HG02973 (cell line): ENCODE results near the gene OR10A5.
"Not testable (repeated sequence)": the region's sequence is repeated elsewhere in the genome, so short reads cannot be mapped to it uniquely, and the experiment has no call there.

Experiments
- ATAC-seq: cut with Tn5 transposase; IDR thresholded peaks from one replicate; pipeline ENCODE4 v1.9.1; 2021; ENCODE audit warnings: moderate library complexity; ENCODE audit not compliant: unreplicated experiment

The OR10A5 gene, protein sequence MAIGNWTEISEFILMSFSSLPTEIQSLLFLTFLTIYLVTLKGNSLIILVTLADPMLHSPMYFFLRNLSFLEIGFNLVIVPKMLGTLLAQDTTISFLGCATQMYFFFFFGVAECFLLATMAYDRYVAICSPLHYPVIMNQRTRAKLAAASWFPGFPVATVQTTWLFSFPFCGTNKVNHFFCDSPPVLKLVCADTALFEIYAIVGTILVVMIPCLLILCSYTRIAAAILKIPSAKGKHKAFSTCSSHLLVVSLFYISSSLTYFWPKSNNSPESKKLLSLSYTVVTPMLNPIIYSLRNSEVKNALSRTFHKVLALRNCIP

DNA sequence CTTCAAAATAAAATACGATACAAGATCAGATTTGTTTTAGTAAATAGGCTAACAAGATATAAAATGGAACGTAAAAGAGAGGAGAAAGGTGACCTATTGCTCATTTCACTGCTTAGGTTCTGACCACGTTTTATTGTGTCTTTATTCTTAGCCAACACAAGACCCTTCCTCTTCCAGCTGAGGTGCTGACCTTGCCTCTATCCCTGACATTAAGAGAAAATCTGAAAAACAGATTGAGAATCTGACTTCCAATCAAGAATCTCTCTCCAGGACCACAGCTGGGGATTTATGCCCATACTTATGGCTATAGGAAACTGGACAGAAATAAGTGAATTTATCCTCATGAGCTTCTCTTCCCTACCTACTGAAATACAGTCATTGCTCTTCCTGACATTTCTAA lies at the start of gene OR10A5:
Gene OR10A5 (plus strand): TSS at position 301 of the 400 bp plus-strand sequence. CDS start 0 bp downstream, at position 301.
- no peak for ATAC-seq

DNA sequence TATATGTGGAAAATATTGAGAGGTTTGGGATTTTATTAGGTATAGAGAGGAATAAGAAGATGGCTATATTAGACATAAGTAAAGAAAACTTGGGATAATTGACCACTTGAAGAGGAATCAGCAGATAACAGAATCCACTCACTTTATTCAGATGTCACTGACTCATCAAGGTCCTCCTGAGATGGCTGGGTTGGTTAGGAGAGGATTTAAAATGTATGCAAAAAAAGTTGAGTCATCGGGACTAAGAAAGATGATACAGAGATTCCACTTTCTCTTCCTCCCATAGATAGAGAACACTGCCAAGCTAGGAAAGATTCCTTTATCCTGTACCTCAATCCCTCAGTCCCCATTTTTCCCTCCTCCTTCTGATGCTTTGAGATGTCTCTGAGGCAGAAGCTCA lies 46.1 kb upstream of the OR10A5 start, which contains the start of gene OR6A2:
Gene OR6A2 (minus strand): TSS at position 288 of the 400 bp plus-strand sequence. CDS start 3,981 bp downstream, outside the sequence.
- ATAC-seq, result no peak

DNA sequence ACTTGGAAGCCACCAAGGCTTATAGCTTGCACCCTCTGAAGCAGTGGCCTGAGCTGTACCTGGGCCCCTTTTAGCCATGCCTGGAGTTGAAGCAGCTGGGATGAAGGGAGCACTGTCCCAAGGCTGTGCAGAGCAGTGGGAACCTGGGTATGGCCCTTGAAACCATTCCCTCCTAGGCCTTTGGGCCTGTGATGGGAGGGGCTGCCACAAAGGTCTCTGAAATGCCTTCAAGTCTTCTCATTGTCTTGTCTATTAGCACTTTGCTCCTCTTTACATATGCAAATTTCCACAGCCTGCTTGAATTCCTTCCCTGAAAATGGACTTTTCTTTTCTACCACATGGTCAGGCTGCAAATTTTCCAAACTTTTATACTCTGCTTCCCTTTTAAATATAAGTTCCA lies 44.4 kb upstream of the OR10A5 start:
- ATAC-seq, result not testable (repeated sequence)

DNA sequence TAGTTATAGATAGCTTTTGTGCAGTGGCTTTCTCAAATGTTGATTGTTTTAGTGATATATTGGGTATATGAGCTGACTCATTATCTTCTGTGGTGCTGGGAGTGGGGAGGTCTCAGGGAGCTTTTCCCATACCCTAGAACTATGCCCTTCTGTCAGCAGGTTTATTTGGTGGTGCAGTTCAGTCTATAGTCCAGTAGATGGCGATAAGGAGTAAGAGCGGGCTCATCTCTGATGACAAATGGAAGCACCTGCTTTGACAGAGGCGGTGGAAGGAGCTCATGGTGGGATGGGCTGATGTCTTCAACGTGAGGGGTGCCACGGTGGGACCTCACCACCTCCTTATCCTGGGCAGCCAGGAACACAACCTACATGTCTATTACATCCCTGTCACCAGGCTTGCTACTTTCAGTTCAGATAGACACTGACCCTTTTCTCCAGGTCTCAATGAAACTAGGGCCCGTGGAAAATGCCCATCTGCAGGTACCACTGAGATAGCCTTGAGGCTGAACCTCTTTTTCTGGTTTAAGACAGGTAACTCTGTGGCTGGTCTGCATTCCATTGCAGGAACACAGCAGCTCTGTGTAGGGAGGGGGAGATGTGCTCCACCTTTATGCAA lies 33.0 kb upstream of the OR10A5 start:
- ATAC-seq, result no peak

DNA sequence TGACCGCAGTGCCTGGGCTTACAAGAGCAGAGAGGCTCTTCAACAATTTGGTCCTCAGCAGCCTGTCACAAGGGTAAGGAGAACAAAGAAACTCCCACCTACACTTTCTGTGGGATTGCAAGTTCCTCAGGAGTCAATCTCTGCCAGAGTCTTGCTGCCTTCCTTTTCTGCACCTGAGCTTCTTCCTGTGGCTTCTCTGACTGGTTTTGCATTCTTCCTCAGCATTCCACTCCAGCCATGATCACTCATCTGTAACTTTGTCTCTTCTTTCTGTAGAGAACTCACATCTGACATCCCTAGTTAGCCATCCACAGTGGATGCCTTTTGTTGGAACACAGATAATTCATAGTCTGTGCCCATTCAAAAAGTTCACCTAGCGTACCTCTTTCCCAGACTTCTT lies 31.8 kb upstream of the OR10A5 start:
- ATAC-seq, result no peak

DNA sequence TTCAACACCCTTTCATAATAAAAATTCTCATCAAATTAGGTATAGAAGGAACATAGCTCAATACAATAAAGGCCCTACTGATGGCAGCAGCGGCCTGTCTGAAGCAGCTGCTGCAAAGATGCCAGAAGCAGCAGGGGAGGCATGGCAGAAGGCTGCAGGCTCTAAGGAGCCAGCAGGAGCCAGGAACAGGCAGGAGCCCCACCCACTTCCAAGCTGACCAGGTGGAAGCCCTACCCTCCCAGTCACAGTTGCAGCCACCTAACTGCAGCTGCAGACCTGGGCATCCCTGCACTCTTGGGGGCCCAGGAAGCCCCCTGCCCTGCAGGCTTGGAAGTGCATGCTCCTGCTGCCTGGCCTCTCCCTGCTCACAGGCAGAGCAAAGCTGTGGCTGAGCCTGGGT lies 27.8 kb upstream of the OR10A5 start:
- ATAC-seq, result no peak

DNA sequence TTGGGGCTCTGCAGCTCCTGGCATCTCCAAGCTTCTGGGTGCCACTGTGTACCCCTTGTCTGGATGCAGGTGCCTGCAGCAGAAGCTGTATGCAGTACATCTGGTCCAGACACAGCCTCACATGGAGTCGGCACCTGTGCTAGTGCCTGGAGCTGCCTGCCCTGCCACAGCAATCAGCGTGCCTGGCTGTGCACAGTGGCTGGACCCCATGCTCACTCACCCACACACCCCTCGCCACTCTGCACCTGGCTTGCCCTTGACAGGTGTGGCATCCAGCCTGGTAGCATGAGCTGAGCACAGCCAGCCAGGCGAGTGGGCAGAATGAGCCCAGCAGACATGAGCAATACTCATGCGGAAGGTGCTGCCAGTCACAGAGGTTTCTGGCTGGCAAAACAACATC lies 26.5 kb upstream of the OR10A5 start:
- no peak for ATAC-seq

DNA sequence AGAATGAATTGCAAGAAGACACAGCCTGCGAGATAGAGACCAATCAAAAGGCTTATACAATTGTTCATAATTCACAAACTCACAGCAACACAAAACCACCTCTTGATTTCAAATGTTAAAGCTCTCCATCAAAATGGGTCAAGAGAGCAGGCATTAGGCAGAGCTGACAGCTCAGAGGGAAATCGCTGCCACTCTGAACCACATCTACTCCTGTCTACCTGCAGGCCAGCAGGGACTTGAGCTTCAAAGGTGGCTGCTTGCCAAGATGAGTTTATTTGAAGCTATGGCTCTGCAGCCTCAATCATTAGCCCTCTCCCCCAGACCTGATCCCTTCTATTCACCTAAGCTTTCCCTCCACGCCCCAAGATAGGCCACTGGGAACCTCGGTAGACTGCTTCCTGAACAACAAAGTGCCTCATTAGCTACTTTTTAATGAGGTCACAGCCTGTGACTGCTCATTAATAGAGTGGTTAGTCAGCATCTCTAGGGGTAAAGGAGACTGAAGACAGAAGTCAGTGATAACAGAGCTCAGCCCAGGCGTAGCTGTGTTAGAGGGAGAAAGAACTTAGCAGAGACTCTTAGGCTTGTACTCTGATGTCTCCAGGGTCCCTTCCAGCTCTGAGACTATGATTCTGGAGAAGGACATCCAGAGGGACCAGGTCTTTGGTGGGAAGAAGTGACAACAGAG lies 21.2 kb upstream of the OR10A5 start:
- no peak for ATAC-seq

DNA sequence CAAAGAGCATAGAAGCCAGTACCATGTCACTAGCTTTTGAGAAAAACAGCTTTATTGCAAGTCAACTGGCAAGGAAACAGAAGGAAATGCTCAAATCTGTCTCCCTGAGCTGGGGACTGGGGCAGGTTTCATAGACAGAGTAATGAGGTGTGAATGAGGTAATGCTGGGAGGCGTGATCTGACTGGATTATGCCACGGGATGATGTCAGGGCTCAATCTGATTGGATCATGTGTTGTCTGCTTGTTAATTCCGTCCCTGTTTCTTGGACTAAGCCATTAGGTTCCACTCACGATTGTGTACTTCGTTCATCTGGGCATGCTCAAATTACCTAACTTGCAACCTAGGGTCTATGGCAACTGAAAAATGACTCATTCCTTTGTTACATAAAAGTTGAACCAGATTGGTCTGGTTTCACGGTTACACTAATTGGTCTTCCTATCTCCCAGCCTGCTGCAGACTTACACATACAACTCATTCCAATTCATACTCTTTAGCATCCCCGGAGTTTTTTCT lies 20.2 kb upstream of the OR10A5 start:
- ATAC-seq, result no peak

DNA sequence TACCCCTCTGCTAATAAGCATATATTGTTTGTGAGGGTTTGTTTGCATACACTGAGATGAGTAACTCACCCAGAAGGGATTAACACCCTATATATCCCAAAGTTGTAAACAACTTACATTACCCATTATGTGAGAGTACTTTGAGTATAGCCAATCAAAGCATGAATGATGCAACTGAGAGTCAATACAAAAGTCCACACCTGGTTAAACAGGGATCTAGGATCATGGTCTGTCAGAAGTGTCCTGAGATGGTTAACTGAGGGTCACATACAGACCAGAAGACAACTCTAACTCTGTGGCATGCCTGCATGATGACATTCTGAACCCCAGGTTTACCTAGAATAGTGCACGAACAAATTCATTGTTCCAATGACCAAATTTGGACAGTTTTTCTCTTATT lies 17.4 kb upstream of the OR10A5 start:
- no peak for ATAC-seq

DNA sequence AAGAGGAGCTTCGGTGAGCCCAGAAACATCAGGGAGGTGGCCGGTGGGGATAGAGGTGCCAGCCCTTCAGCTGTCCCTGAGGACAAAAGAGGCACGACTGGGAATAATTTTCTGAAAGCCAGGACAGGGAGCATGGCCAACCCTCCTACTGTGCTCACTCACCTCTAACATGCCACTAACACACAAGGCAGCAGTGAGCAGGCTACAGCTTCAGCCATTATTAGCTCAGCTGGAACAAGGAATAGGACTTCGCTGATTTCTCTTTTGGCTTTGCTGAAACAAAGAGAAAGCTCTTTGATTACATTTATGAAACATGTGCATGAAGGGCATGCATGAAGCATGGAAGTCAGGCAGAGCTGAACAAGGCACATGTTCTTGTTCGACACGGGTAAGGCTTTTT lies 12.1 kb upstream of the OR10A5 start:
- ATAC-seq, result no peak

DNA sequence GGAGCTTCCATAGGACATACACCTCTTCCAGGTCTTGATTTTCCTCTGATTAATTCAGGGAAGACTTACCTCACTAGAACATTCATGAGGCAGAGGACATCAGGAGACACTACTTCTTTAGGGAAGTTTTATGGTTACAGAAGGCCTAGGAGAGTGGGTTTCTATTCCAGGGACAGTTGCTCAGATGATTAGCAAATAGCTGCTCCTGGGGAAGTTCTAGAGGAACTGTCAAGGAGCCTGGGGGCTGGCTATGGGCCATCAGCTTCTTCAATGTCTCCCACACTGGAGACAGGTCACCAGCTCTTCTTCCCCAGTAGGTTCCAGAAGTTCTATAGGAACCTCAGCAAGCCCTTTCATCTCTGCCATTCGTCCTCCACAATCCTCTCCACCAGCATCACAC lies 11.5 kb upstream of the OR10A5 start:
- ATAC-seq, result no peak

DNA sequence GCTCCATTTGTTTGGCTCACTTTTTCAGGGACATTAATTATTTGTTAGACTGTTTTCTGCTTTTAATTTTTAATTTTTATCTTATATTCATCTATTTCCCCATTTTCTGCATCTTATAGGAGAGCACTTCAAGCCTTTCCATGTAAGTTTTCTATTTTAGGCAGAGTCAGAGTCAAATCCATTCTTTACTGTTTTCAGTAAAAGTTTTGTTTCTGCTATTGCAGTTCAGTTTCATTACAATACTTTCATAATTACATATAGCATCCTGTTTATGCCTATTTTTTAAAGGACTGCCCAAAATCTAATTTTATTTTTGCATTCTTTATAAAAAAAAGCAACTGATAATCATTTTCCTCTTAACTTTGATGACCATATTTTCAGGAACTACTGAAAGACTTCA lies 3.8 kb upstream of the OR10A5 start:
- ATAC-seq, result no peak

DNA sequence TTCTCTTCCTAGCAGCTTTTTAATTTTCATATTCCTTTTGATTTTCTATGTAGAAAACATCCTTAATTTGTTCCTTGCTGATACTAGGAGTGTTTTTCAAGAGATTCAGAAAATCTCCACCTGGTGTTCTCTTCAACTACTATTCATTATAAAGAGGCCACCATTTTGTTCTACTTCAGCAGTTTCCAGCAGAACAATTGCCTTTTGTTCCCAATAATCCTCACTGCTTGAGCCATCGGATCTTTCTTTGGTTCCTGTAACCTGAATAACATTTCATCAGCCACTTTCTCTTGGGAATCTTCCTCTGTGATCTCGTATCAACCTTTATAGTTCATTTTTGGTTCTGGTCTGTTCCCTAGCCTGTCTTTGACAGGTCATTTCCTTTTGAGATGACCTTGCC lies 1.8 kb upstream of the OR10A5 start:
- no peak for ATAC-seq

DNA sequence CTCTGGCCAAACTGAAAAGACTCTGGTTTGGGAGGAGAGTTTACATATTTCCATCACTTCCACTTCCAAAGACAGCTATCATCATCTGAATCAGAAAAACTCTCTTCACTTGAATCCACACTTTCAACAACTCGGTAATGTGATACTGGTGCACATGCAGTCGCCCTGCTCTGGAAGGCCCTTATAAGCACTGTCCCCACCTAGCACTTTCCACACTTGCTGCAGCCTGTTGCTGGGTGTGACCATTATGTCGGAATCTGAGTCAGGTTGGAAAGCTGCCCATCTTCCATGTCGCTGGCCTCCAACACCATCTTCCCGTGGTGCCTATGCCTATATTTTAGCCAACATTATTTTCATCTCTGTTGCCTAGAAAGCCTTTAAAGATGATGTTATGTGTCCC lies 1.1 kb upstream of the OR10A5 start:
- no peak for ATAC-seq

DNA sequence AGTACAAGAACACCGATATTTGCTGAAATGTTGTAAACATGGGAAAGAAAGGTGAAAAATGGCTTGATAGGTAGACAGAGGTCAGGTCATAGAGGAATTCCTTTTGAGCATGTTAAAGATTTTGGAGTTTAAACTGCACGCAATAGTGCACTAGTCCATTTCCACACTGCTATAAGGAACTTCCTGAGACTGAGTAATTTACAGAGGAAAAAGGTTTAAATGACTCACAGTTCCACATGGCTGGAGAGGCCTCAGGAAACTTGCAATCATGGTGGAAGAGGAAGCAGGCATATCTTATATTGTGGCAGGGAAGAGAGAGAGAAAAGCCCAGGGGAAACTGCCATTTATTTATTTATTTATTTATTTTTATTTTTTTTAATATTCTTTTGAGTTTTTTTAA lies 5.0 kb downstream of the OR10A5 start:
- ATAC-seq, result no peak

DNA sequence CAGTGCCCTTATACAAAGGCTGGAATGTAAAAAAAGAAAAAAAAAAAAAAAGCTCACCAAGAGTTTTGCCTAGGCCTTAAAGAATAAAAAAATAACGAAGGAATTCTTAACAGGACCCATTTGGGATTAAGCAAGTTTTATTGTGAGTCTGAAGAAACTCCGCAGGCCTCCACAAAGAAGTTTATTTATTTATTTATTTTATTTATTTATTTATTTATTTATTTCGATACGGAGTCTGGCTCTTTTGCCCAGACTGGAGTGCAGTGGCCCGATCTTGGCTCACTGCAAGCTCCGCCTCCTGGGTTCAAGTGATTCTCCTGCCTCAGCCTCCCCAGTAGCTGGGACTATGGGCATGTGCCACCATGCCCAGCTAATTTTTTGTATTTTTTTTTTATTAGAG lies 9.3 kb downstream of the OR10A5 start:
- not testable (repeated sequence) for ATAC-seq

DNA sequence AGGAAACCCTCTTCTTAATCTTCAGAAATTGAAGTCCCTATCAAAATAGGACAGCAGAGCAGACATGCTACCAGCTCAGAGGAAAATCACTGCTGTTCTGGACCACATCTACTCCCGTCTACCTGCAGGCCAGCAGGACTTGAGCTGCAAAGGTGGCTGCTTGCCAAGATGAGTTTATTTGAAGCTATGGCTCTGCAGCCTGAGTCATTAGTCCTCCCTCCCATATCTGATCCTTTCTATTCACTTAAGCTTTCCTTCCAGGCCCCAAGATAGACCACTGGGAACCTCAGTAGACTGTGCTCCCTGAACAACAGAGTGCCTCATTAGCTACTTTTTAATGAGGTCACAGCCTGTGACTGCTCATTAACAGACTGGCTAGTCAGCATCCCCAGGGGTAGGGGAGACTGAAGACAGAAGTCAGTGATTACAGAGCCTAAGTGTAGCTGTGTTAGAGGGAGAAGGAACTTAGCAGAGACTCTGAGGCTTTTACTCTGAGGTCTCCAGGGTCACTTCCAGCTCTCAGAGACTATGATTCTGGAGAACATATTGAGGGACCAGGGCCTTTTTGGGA lies 10.6 kb downstream of the OR10A5 start:
- ATAC-seq, result no peak

DNA sequence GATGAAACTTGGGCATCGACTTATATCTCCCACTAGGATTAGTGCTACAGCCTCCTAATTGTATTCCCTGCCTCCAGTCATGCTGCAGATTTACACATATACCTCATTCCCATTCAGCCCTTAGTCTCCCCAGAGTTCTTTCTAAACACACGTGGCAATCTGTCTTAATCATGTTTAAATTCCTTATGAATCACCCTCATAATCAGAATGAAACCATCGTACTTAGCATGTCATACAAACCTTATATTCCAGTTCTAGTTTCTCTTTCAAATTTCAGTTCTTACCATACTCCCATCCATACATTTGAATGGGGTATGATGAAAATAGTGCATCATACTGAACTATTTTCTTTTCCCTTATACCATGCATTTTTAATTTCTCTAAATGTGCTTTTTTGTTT lies 11.4 kb downstream of the OR10A5 start:
- peak; percentile 91 for ATAC-seq

DNA sequence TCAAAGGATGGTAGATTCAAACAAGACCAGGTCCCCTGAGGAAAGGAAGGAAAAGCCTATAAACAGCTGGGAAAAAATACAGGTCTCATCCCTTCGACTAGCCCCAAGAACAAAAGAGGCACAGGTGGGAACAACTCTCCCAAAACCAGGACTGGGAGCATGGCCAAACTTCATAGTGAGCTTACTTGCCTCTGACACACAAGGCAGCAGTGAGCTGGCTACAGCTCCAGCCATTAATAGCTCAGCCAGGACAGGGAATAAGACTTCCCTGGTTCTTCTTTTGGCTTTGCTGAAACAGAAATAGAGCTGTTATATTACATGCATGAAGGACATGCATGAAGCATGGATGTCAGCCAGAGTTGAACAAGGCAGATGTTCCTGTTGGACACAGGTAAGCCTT lies 17.5 kb downstream of the OR10A5 start, which contains the start of gene OR10A2:
Gene OR10A2 (plus strand): TSS at position 97 of the 400 bp plus-strand sequence. CDS start 6,698 bp downstream, outside the sequence.
- no peak for ATAC-seq

DNA sequence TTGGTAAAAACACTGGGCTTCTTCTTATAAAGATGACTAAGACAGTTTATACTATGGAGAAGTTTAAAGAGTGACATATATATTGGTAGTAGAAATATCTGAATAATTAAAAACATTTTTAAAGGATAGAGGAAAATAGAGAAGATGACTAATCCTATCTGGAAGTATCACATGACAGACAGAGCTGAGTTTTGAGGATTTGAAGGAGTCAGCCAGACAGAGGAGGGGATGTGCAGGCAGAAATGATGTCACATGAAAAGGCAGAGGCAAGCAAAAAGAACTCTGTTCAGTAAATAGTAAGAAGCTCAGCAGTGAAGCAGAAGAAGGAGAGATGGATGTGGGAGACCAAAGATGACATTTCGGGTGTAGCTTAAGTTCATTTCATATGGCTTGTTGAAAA lies 19.0 kb downstream of the OR10A5 start:
- ATAC-seq, result no peak
